Bronchial epithelial cell (primary cell): Measurements from ENCODE around the gene C5orf24. TPM values are rescaled to one million over a fixed set of nuclear protein-coding genes. Genes with fewer than 3 reads are reported as not detected.

Source experiments
- DNase-seq: peaks from one replicate; pipeline ENCODE4 v3.0.0-alpha.2; 2010; ENCODE audit warnings: low read depth
- FAIRE-seq: peaks from 2 replicates; lab custom pipeline; 2011; peaks lifted over from hg19 to GRCh38; lab: Jason Lieb, UNC
- H3K27me3 ChIP-seq: 2 replicates; pipeline ENCODE4 v1.5.1; 2011; ENCODE audit warnings: low read length; ENCODE audit not compliant: control insufficient read depth, insufficient read depth
- H3K36me3 ChIP-seq: 2 replicates; pipeline ENCODE4 v1.5.1; 2011; ENCODE audit warnings: low read length; ENCODE audit not compliant: control insufficient read depth, insufficient read depth
- H3K4me3 ChIP-seq: 2 replicates; pipeline ENCODE4 v1.5.1; 2011; ENCODE audit warnings: mild to moderate bottlenecking, low read depth, low read length, control low read depth
- total RNA-seq: library from RNA; depleted of rRNA; stranded (reverse); fragments of >200 nt; gene quantifications from 2 replicates; pipeline ENCODE4 v1.2.1, GENCODE V29; 2014
- TF ChIP-seq, protein P1 (sequence below): IDR thresholded peaks from 2 replicates; pipeline ENCODE4 v1.5.1; 2011; ENCODE audit warnings: mild to moderate bottlenecking, moderate library complexity, low read length, control low read depth, inconsistent platforms; ENCODE audit not compliant: insufficient read depth, severe bottlenecking

C5orf24 gene
- total RNA-seq, 1 donor from 2014 or later, result 22.6 TPM

GRCh38 chr5:134817006-134817405, 28.8 kb upstream of the C5orf24 start:
- no peaks in the 10 kb centered on the region for H3K27me3 ChIP-seq
- H3K36me3 ChIP-seq, result peaks cover 7% of the 10 kb centered on the region
- FAIRE-seq (no peak), DNase-seq (no peak)
- TF ChIP-seq, protein P1, sequence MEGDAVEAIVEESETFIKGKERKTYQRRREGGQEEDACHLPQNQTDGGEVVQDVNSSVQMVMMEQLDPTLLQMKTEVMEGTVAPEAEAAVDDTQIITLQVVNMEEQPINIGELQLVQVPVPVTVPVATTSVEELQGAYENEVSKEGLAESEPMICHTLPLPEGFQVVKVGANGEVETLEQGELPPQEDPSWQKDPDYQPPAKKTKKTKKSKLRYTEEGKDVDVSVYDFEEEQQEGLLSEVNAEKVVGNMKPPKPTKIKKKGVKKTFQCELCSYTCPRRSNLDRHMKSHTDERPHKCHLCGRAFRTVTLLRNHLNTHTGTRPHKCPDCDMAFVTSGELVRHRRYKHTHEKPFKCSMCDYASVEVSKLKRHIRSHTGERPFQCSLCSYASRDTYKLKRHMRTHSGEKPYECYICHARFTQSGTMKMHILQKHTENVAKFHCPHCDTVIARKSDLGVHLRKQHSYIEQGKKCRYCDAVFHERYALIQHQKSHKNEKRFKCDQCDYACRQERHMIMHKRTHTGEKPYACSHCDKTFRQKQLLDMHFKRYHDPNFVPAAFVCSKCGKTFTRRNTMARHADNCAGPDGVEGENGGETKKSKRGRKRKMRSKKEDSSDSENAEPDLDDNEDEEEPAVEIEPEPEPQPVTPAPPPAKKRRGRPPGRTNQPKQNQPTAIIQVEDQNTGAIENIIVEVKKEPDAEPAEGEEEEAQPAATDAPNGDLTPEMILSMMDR, result no peak
- H3K4me3 ChIP-seq, result no peak overlapping the region

GRCh38 chr5:134818776-134819175, 27.0 kb upstream of the C5orf24 start:
- TF ChIP-seq, protein P1, result no peak
- Histone ChIP-seq H3K27me3 (no peaks in the 10 kb centered on the region), H3K36me3 (peaks cover 7% of the 10 kb centered on the region), H3K4me3 (no peak overlapping the region)
- FAIRE-seq (no peak), DNase-seq (no peak)

GRCh38 chr5:134819407-134819963, 26.3 kb upstream of the C5orf24 start:
- TF ChIP-seq, protein P1, result no peak
- FAIRE-seq, result no peak
- H3K36me3 ChIP-seq, result peaks cover 5% of the 10 kb centered on the region
- no peak overlapping the region for H3K4me3 ChIP-seq
- H3K27me3 ChIP-seq, result no peaks in the 10 kb centered on the region
- DNase-seq, result no peak

DNA sequence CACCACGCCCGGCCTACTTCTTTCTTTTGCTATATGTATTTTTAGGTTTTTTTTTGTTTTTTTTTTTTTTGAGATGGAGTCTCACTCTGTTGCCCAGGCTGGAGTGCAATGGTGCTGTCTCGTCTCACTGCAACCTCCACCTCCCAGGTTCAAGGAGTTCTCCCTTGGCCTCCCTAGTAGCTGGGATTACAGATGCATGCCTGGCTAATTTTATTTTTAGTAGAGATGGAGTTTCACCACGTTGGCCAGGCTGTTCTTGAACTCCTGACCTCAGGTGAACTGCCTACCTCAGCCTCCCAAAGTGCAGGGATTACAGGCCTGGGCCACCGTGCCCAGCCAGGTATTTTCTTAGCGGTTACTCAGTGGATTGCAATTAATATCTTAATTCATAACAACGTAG, 23.9 kb upstream of the C5orf24 start:
- TF ChIP-seq, protein P1, result no peak
- FAIRE-seq, result no peak
- H3K36me3 ChIP-seq, result peaks cover 5% of the 10 kb centered on the region

DNA sequence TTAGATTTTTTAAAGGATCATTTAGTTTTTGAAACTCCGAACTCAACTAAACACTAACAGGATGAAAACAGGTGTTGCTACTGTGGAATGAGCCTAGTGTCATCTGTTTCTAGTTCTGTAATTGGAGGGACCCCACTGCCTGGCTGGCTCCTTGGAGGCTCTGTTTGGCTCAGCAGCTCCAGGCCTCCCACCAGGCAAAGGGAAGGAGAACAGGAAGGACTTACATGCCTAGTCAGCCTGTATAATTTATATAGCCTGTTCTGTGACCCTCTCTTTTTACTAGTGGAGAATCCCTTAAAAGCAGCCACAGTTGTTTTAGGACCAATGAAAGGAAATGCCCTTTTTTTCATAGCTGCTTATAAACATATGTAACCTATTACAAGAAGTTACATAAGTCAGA, 21.1 kb upstream of the C5orf24 start:
- DNase-seq (no peak), FAIRE-seq (no peak)
- peaks cover 5% of the 10 kb centered on the region for H3K36me3 ChIP-seq
- H3K27me3 ChIP-seq, result no peaks in the 10 kb centered on the region
- TF ChIP-seq, protein P1, result no peak
- H3K4me3 ChIP-seq, result no peak overlapping the region

More for the DNA sequence above, 23.9 kb upstream of the C5orf24 start:
- DNase-seq, result no peak
- Histone ChIP-seq H3K4me3 (no peak overlapping the region), H3K27me3 (no peaks in the 10 kb centered on the region)

DNA sequence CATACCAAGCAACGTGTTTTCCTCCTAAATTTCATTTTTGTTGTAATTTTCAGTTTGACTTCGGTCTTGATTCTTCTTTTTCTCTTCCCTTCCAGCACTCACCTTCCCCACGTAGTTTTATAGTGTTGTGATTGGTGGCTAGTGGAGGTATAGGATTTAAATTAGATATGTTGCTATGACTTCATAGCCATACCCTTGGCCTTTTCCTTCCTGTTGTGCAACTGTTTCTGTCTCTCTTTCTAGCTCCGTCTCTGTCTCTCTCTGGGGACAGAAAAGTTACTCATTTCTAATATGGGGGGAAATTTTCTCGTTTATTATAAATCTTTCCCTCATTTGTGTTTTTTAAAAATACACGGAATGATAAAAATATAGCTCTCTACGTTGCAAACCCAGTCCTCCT, 20.6 kb upstream of the C5orf24 start:
- no peak for DNase-seq
- TF ChIP-seq, protein P1, result no peak
- FAIRE-seq, result no peak
- no peak overlapping the region for H3K4me3 ChIP-seq
- H3K27me3 ChIP-seq, result no peaks in the 10 kb centered on the region
- peaks cover 5% of the 10 kb centered on the region for H3K36me3 ChIP-seq
